ENCODE data around the gene ENPP3. TPM values are rescaled to one million over a fixed set of nuclear protein-coding genes. Genes with fewer than 3 reads are reported as not detected.

ENPP3 gene
- total and polyA plus RNA-seq, 8 donors, result 0.31 to 13.0 (median 0.61) TPM; not detected in 2

GRCh38 chr6:131741688-131742393 is 104.7 kb downstream of the ENPP3 start:
- Histone ChIP-seq H3K4me3 (no peak overlapping the region), H3K9me3 (no peaks in the 10 kb centered on the region), H3K36me3 (no peaks in the 10 kb centered on the region), H3K27me3 (no peaks in the 10 kb centered on the region), H3K4me1 (peaks cover 0 to 6% (median 0%) of the 10 kb centered on the region in 4 donors), H3K27ac (no peak overlapping the region)
- 56 to 72% (median 68%) methylated on average over 3 of the region's 3 CpGs for WGBS, 5 donors
- intact Hi-C loops (cut with DNase I; ENCODE audit: low total_unique reads), result no loop called here
- TF ChIP-seq CTCF (IDR thresholded peaks at IDR 0.05), result no peak
- no peak for TF ChIP-seq POLR2AphosphoS5 (IDR thresholded peaks at IDR 0.05)
- TF ChIP-seq EP300 (IDR thresholded peaks at IDR 0.05), result no peak
- TF ChIP-seq POLR2A (IDR thresholded peaks at IDR 0.05), result no peak
- no peak for DNase-seq

GRCh38 chr6:131744432-131745287 is 107.6 kb downstream of the ENPP3 start:
- DNase-seq, result no peak
- Histone ChIP-seq H3K27ac (no peak overlapping the region), H3K9me3 (no peaks in the 10 kb centered on the region), H3K4me1 (peaks cover 0 to 6% (median 0%) of the 10 kb centered on the region in 4 donors), H3K4me3 (no peak overlapping the region), H3K36me3 (no peaks in the 10 kb centered on the region), H3K27me3 (no peaks in the 10 kb centered on the region)
- TF ChIP-seq POLR2AphosphoS5 (IDR thresholded peaks at IDR 0.05) (no peak), CTCF (IDR thresholded peaks at IDR 0.05) (no peak), EP300 (IDR thresholded peaks at IDR 0.05) (no peak)
- intact Hi-C loops (cut with DNase I; ENCODE audit: low total_unique reads), result no loop called here
- 29 to 52% (median 43%) methylated on average over 6 of the region's 6 CpGs for WGBS, 5 donors

- Histone ChIP-seq H3K27me3 (no peaks in the 10 kb centered on the region), H3K4me1 (peaks cover 0 to 6% (median 0%) of the 10 kb centered on the region in 4 donors), H3K36me3 (no peaks in the 10 kb centered on the region), H3K9me3 (no peaks in the 10 kb centered on the region), H3K27ac (no peak overlapping the region), H3K4me3 (no peak overlapping the region)
- no peak for DNase-seq
- intact Hi-C loops (cut with DNase I; ENCODE audit: low total_unique reads), result no loop called here
- TF ChIP-seq CTCF (IDR thresholded peaks at IDR 0.05) (no peak), POLR2A (IDR thresholded peaks at IDR 0.05) (no peak)
- 81 to 93% (median 90%) methylated on average over 5 of the region's 5 CpGs for WGBS, 5 donors
These were observed 108.4 kb downstream of the ENPP3 start for GRCh38 chr6:131745476-131745875.

- no peaks in the 10 kb centered on the region for H3K9me3 ChIP-seq
- intact Hi-C loops (cut with DNase I; ENCODE audit: low total_unique reads), result no loop called here
- TF ChIP-seq CTCF (IDR thresholded peaks at IDR 0.05) (no peak), POLR2A (IDR thresholded peaks at IDR 0.05) (no peak), POLR2AphosphoS5 (IDR thresholded peaks at IDR 0.05) (no peak), EP300 (IDR thresholded peaks at IDR 0.05) (no peak)
These were observed 110.8 kb downstream of the ENPP3 start for GRCh38 chr6:131747821-131748353.

More at GRCh38 chr6:131747821-131748353, 110.8 kb downstream of the ENPP3 start:
- Histone ChIP-seq H3K27ac (no peak overlapping the region), H3K36me3 (no peaks in the 10 kb centered on the region), H3K27me3 (no peaks in the 10 kb centered on the region), H3K4me1 (peaks cover 0 to 6% (median 0%) of the 10 kb centered on the region in 4 donors), H3K4me3 (no peak overlapping the region)
- 84 to 94% (median 86%) methylated on average over 7 of the region's 7 CpGs for WGBS, 5 donors
- no peak for DNase-seq

All from stomach (tissue), 9 donors.